Neural cell (in vitro differentiated cells): ENCODE data around the gene C11orf54.

ENCODE experiments used
- EZH2 ChIP-seq: fragments of 200-600, 300-800 bp; shearing (Covaris generic), sonication (generic); IDR thresholded peaks from 2 replicates; pipeline ENCODE4 v1.6.1; 2014; ENCODE audit warnings: antibody characterized with exemption, low read length, borderline replicate concordance, mild to moderate bottlenecking; ENCODE audit not compliant: insufficient read depth, poor library complexity, severe bottlenecking
- POLR2AphosphoS5 ChIP-seq: IDR thresholded peaks from 2 replicates; pipeline ENCODE4 v1.6.1; 2012
- RAD21 ChIP-seq: fragments of 450-650 bp; conservative IDR thresholded peaks from 2 replicates; pipeline ENCODE4 v1.6.1; 2014; ENCODE audit warnings: antibody characterized with exemption, mild to moderate bottlenecking, moderate library complexity
- SMC3 ChIP-seq: fragments of 450-650 bp; conservative IDR thresholded peaks from 2 replicates; pipeline ENCODE4 v1.6.1; 2014; ENCODE audit warnings: antibody characterized with exemption, mild to moderate bottlenecking, moderate library complexity; ENCODE audit not compliant: poor library complexity
- TF ChIP-seq, protein P1 (sequence below): fragments of 450-650 bp; IDR thresholded peaks from 2 replicates; pipeline ENCODE4 v1.5.1; 2014; ENCODE audit warnings: antibody characterized with exemption, mild to moderate bottlenecking, moderate library complexity; ENCODE audit not compliant: poor library complexity, severe bottlenecking
- TF ChIP-seq, protein P2 (sequence below): IDR thresholded peaks from 2 replicates; pipeline ENCODE4 v1.6.1; 2012; ENCODE audit warnings: borderline replicate concordance

DNA sequence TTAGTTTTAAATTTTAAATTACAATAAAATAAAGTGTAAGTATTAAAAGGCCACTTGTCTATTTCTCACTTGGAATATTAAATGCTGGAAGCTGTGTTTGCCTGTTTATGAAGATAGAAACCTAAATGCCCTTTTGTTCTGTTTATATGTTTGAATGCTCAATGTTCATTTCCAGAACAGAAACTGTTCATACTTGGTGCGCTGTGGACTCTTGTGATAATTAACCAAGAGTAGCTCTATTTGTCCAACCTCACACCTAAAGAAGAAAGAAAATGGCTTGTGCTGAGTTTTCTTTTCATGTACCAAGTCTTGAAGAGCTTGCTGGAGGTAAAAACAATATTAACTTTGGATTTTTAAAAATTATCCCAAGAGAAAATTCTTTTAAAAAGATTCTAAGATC, 5.7 kb downstream of the C11orf54 start:
- TF ChIP-seq, protein P1, sequence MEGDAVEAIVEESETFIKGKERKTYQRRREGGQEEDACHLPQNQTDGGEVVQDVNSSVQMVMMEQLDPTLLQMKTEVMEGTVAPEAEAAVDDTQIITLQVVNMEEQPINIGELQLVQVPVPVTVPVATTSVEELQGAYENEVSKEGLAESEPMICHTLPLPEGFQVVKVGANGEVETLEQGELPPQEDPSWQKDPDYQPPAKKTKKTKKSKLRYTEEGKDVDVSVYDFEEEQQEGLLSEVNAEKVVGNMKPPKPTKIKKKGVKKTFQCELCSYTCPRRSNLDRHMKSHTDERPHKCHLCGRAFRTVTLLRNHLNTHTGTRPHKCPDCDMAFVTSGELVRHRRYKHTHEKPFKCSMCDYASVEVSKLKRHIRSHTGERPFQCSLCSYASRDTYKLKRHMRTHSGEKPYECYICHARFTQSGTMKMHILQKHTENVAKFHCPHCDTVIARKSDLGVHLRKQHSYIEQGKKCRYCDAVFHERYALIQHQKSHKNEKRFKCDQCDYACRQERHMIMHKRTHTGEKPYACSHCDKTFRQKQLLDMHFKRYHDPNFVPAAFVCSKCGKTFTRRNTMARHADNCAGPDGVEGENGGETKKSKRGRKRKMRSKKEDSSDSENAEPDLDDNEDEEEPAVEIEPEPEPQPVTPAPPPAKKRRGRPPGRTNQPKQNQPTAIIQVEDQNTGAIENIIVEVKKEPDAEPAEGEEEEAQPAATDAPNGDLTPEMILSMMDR: no peak
- TF ChIP-seq RAD21 (no peak), SMC3 (no peak), POLR2AphosphoS5 (no peak), EZH2 (no peak)
- TF ChIP-seq, protein P2, sequence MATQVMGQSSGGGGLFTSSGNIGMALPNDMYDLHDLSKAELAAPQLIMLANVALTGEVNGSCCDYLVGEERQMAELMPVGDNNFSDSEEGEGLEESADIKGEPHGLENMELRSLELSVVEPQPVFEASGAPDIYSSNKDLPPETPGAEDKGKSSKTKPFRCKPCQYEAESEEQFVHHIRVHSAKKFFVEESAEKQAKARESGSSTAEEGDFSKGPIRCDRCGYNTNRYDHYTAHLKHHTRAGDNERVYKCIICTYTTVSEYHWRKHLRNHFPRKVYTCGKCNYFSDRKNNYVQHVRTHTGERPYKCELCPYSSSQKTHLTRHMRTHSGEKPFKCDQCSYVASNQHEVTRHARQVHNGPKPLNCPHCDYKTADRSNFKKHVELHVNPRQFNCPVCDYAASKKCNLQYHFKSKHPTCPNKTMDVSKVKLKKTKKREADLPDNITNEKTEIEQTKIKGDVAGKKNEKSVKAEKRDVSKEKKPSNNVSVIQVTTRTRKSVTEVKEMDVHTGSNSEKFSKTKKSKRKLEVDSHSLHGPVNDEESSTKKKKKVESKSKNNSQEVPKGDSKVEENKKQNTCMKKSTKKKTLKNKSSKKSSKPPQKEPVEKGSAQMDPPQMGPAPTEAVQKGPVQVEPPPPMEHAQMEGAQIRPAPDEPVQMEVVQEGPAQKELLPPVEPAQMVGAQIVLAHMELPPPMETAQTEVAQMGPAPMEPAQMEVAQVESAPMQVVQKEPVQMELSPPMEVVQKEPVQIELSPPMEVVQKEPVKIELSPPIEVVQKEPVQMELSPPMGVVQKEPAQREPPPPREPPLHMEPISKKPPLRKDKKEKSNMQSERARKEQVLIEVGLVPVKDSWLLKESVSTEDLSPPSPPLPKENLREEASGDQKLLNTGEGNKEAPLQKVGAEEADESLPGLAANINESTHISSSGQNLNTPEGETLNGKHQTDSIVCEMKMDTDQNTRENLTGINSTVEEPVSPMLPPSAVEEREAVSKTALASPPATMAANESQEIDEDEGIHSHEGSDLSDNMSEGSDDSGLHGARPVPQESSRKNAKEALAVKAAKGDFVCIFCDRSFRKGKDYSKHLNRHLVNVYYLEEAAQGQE: no peak
